BLaER1 (cell line): ENCODE data around the gene BRD8.
"Not testable (repeated sequence)": the region's sequence is repeated elsewhere in the genome, so short reads cannot be mapped to it uniquely, and the experiment has no call there.

Experiments
- H3K27ac ChIP-seq: shearing (Covaris generic); formaldehyde crosslinking; 2 replicates; pipeline ENCODE4 v1.8.1; 2022
- H3K27me3 ChIP-seq: shearing (Covaris generic); formaldehyde crosslinking; 2 replicates; pipeline ENCODE4 v1.8.1; 2022
- H3K36me3 ChIP-seq: shearing (Covaris generic); formaldehyde crosslinking; 2 replicates; pipeline ENCODE4 v1.8.1; 2022
- H3K4me1 ChIP-seq: shearing (Covaris generic); formaldehyde crosslinking; 2 replicates; pipeline ENCODE4 v1.8.1; 2022
- H3K4me2 ChIP-seq: shearing (Covaris generic); formaldehyde crosslinking; 2 replicates; pipeline ENCODE4 v1.8.1; 2022
- H3K4me3 ChIP-seq: shearing (Covaris generic); formaldehyde crosslinking; 2 replicates; pipeline ENCODE4 v1.8.1; 2022
- H3K9ac ChIP-seq: shearing (Covaris generic); formaldehyde crosslinking; 2 replicates; pipeline ENCODE4 v1.8.1; 2022
- H3K9me3 ChIP-seq: shearing (Covaris generic); formaldehyde crosslinking; 2 replicates; pipeline ENCODE4 v1.8.1; 2022
- H4K20me1 ChIP-seq: shearing (Covaris generic); formaldehyde crosslinking; 2 replicates; pipeline ENCODE4 v1.8.1; 2022
- Cebpa-rat ChIP-seq: shearing (Covaris generic); IDR thresholded peaks from 2 replicates; pipeline ENCODE4 v1.8.1; 2022

The BRD8 gene

GRCh38 chr5:138163721-138164120, 14.7 kb downstream of the BRD8 start:
- H3K4me1 ChIP-seq: no peaks in the 10 kb centered on the region
- H3K36me3 ChIP-seq: peaks cover 100% of the 10 kb centered on the region
- no peak overlapping the region for H3K4me2 ChIP-seq
- H3K4me3 ChIP-seq: no peak overlapping the region
- H3K27ac ChIP-seq: no peak overlapping the region
- H3K27me3 ChIP-seq: no peaks in the 10 kb centered on the region
- H3K9me3 ChIP-seq: no peaks in the 10 kb centered on the region
- TF ChIP-seq Cebpa-rat: no peak
- no peak overlapping the region for H3K9ac ChIP-seq
- H4K20me1 ChIP-seq: peaks cover 48% of the 10 kb centered on the region

DNA sequence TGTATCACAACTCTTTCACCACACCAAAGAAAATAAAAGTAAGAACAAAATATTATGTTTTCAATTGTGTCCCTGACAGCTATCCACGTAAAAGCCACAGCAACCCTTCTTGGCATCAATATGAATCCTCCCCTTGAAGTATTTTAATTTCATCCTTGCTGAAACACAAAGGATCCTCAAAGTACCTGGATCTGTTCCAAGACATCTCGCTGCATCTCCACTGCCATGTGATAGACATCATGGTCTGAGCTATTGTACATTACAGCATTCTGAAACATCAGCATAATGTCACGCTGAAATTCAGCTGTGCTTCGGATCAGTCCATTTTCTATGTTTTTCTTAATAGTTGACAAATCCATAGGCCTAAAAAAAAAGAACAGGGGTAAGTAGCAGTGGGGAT, 17.7 kb downstream of the BRD8 start:
- H3K36me3 ChIP-seq: peaks cover 100% of the 10 kb centered on the region

DNA sequence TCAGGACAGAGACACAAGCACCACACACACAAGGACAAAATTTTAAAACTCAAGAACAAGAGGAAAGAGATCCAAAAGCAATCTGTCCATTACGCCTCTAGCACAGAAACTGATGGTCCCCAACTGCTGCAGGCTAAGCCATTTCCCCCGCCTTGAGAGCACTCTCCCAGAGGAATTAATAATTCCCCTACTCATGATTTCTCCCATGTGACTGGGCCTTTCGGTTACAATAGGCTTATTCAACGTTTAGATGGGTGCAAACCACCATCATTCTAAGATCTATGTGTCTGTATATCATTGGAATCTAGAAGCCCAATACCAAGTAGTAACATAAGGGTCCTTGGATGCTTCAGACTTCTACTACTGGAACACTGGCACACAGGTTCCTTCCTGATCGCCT, 18.8 kb downstream of the BRD8 start:
- TF ChIP-seq Cebpa-rat: no peak
- Histone ChIP-seq H3K4me2 (no peak overlapping the region), H3K27me3 (no peaks in the 10 kb centered on the region), H4K20me1 (peaks cover 29% of the 10 kb centered on the region), H3K36me3 (peaks cover 92% of the 10 kb centered on the region), H3K4me1 (no peaks in the 10 kb centered on the region), H3K9me3 (no peaks in the 10 kb centered on the region), H3K27ac (no peak overlapping the region), H3K9ac (no peak overlapping the region), H3K4me3 (no peak overlapping the region)

More for the DNA sequence above, 17.7 kb downstream of the BRD8 start:
- Histone ChIP-seq H3K4me3 (no peak overlapping the region), H3K9ac (no peak overlapping the region), H3K27ac (no peak overlapping the region), H3K4me2 (no peak overlapping the region), H3K4me1 (no peaks in the 10 kb centered on the region), H3K27me3 (no peaks in the 10 kb centered on the region), H4K20me1 (peaks cover 34% of the 10 kb centered on the region), H3K9me3 (no peaks in the 10 kb centered on the region)
- TF ChIP-seq Cebpa-rat: no peak

DNA sequence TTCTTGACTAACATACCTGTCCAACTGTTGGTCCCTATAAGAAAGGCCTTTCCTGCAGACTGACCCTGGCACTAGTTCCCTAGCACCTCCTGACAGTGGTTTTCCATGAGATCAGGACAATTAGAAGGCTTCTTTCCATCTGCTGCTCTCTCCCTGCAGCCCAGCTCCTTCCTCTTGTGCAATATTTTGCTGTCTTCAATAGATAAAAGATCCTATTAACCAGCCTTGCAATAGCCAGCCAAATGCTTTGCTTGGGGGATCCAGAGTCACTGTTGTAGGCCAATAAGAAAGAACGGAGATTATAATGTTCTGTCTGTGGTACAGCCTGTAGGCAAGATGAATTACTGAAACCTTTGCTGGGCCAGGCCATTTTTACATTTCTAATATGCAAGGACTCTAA, 20.8 kb downstream of the BRD8 start:
- no peak overlapping the region for H3K27ac ChIP-seq
- H3K9ac ChIP-seq: no peak overlapping the region
- no peak overlapping the region for H3K4me2 ChIP-seq
- no peaks in the 10 kb centered on the region for H3K4me1 ChIP-seq
- no peak overlapping the region for H3K4me3 ChIP-seq
- no peaks in the 10 kb centered on the region for H3K9me3 ChIP-seq
- no peaks in the 10 kb centered on the region for H3K27me3 ChIP-seq
- H4K20me1 ChIP-seq: peaks cover 21% of the 10 kb centered on the region
- TF ChIP-seq Cebpa-rat: no peak
- H3K36me3 ChIP-seq: peaks cover 72% of the 10 kb centered on the region

DNA sequence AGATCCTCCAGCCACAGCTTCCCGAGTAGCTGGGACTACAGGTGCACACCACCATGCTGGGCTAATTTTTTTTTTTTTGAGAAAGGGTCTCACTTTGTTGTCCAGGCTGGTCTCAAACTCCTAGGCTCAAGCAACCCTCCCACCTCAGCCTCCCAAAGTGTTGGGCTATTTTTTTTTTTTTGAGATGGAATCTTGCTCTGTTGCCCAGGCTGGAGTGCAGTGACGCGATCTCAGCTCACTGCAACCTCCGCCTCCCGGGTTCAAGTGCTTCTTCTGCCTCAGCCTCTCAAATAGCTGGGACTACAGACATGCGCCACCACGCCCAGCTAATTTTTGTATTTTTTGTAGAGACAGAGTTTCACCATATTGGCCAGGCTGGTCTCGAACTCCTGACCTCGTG, 22.5 kb downstream of the BRD8 start:
- not testable (repeated sequence) for H4K20me1 ChIP-seq, H3K27ac ChIP-seq, H3K4me1 ChIP-seq, H3K4me2 ChIP-seq, H3K9me3 ChIP-seq, H3K9ac ChIP-seq, H3K27me3 ChIP-seq, H3K4me3 ChIP-seq
- peaks cover 55% of the 10 kb centered on the region for H3K36me3 ChIP-seq

DNA sequence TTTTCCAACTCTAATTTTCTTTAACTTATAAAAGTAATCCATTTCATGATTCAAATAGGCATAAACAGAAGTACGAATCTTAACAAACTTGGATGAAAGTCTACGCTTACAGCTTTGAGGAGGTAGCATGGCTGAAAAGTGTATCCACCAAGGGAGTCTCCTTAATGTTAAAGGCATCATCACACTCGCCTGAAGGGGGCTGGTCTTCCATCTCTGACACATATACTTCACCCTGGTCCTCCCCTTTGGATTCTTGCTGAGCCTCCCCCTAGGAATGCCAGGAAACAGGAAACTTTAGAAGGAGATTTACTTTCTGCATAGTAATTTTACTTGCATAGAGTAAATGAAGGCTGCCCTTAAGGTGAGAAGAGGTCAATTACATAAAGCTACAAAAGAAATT, 28.9 kb downstream of the BRD8 start:
- H3K9ac ChIP-seq: no peak overlapping the region
- H3K4me1 ChIP-seq: no peaks in the 10 kb centered on the region
- no peak for TF ChIP-seq Cebpa-rat
- no peak overlapping the region for H3K4me3 ChIP-seq
- no peaks in the 10 kb centered on the region for H3K9me3 ChIP-seq
- H3K27ac ChIP-seq: no peak overlapping the region
- H3K36me3 ChIP-seq: no peaks in the 10 kb centered on the region
- H3K4me2 ChIP-seq: no peak overlapping the region
- H3K27me3 ChIP-seq: no peaks in the 10 kb centered on the region
- H4K20me1 ChIP-seq: no peaks in the 10 kb centered on the region

- Histone ChIP-seq H4K20me1 (no peaks in the 10 kb centered on the region), H3K27me3 (no peaks in the 10 kb centered on the region), H3K9ac (no peak overlapping the region), H3K36me3 (no peaks in the 10 kb centered on the region), H3K9me3 (no peaks in the 10 kb centered on the region), H3K4me2 (no peak overlapping the region), H3K27ac (no peak overlapping the region), H3K4me3 (no peak overlapping the region), H3K4me1 (no peaks in the 10 kb centered on the region)
- TF ChIP-seq Cebpa-rat: no peak
These were observed 29.6 kb downstream of the BRD8 start for GRCh38 chr5:138148811-138149210.

DNA sequence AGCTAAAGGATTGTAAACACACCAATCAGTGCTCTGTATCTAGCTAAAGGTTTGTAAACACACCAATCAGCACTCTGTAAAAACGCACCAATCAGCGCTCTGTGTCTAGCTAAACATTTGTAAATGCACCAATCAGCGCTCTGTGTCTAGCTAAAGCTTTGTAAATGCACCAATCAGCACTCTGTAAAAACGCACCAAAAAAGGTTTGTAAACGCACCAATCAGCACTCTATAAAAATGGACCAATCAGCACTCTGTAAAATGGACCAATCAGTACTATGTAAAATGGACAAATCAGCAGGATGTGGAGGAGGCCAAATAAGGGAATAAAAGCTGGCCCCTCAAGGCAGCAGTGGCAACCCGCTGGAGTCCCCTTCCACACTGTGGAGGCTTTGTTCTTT, 34.9 kb downstream of the BRD8 start:
- H3K36me3 ChIP-seq, H3K9ac ChIP-seq, H3K9me3 ChIP-seq: not testable (repeated sequence)

GRCh38 chr5:138141734-138142133, 36.7 kb downstream of the BRD8 start:
- no peak overlapping the region for H3K9ac ChIP-seq
- TF ChIP-seq Cebpa-rat: no peak
- H3K9me3 ChIP-seq: no peaks in the 10 kb centered on the region

More for the DNA sequence above, 34.9 kb downstream of the BRD8 start:
- peaks cover 12% of the 10 kb centered on the region for H3K4me1 ChIP-seq
- not testable (repeated sequence) for H3K27me3 ChIP-seq, H3K27ac ChIP-seq, H4K20me1 ChIP-seq, H3K4me3 ChIP-seq
- H3K4me2 ChIP-seq: 0 out of 2 replicates have a peak overlapping the region, but pooled peaks have one; percentile 9

GRCh38 chr5:138140268-138140667, 38.2 kb downstream of the BRD8 start:
- no peak for TF ChIP-seq Cebpa-rat
- Histone ChIP-seq H4K20me1 (no peaks in the 10 kb centered on the region), H3K4me3 (no peak overlapping the region), H3K36me3 (no peaks in the 10 kb centered on the region), H3K27me3 (no peaks in the 10 kb centered on the region; the same call in 1 of the 2 replicates), H3K9me3 (no peaks in the 10 kb centered on the region), H3K27ac (no peak overlapping the region), H3K4me1 (peaks cover 12% of the 10 kb centered on the region), H3K9ac (no peak overlapping the region), H3K4me2 (no peak overlapping the region)

More at GRCh38 chr5:138141734-138142133, 36.7 kb downstream of the BRD8 start:
- Histone ChIP-seq H3K27me3 (no peaks in the 10 kb centered on the region; the same call in 1 of the 2 replicates), H3K27ac (no peak overlapping the region), H3K4me2 (no peak overlapping the region), H4K20me1 (no peaks in the 10 kb centered on the region), H3K4me3 (no peak overlapping the region), H3K4me1 (peaks cover 12% of the 10 kb centered on the region), H3K36me3 (no peaks in the 10 kb centered on the region)

DNA sequence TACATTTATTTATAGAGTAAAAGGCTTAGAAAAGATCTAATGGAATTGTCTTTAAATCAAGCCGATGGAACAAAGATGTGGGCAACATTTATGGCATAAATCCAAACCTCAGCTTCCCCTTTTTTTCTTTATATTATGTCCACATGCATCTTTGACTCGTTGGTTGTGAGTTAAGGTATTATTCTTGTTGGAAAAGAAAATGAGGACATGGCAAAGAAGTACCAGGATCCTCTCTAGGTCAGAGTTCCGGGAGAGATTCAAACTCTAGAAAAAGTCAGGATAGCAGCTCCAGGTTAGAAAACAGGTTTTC, 38.7 kb downstream of the BRD8 start:
- Histone ChIP-seq H3K27me3 (no peaks in the 10 kb centered on the region; the same call in 1 of the 2 replicates), H3K9me3 (no peaks in the 10 kb centered on the region), H3K27ac (no peak overlapping the region), H3K9ac (no peak overlapping the region), H3K36me3 (no peaks in the 10 kb centered on the region), H3K4me2 (peak overlapping the region; percentile 85), H3K4me1 (peaks cover 12% of the 10 kb centered on the region), H3K4me3 (no peak overlapping the region), H4K20me1 (no peaks in the 10 kb centered on the region)
- TF ChIP-seq Cebpa-rat: no peak
